Gastrocnemius medialis (tissue), 4 donors: Measurements from ENCODE around the gene AHCYL1. TPM values are rescaled to one million over a fixed set of nuclear protein-coding genes. Genes with fewer than 3 reads are reported as not detected.

Experiments
- ATAC-seq, 2 donors: fragments of 150-250 bp; one replicate each; pipeline ENCODE4 v1.9.1; 2016
- DNase-seq, 2 donors: peaks; one replicate each; pipeline ENCODE4 v3.0.0-alpha.2; 2019
- H3K27ac ChIP-seq, 4 donors: fragments of 200-600 bp; sonication (generic); 1 replicate in 1 of 4; 2 replicates in 3 of 4; pipeline ENCODE4 v1.5.1; 2016 to 2018; ENCODE audit warnings: mild to moderate bottlenecking in 2 of 4, moderate library complexity in 1 of 4
- H3K27me3 ChIP-seq, 3 donors: fragments of 200-600 bp; sonication (generic) in 2 of 3; 1 replicate in 1 of 3; 2 replicates in 2 of 3; pipeline versions ENCODE4 v1.5.1 to v1.6.0; 2016 to 2019; ENCODE audit warnings: mild to moderate bottlenecking in 1 of 3, moderate library complexity in 1 of 3
- H3K36me3 ChIP-seq, 2 donors: fragments of 200-600 bp; sonication (generic) in 1 of 2; one replicate each; pipeline ENCODE4 v1.5.1; 2017 to 2018
- H3K4me1 ChIP-seq, 2 donors: fragments of 200-600 bp; sonication (generic) in 1 of 2; one replicate each; pipeline ENCODE4 v1.5.1; 2016 to 2017; ENCODE audit warnings: mild to moderate bottlenecking in 2 of 2
- H3K4me3 ChIP-seq, 4 donors: fragments of 200-600 bp; sonication (generic) in 3 of 4; 1 replicate in 1 of 4; 2 replicates in 3 of 4; pipeline ENCODE4 v1.5.1; 2016 to 2019; ENCODE audit warnings: mild to moderate bottlenecking in 2 of 4
- H3K9me3 ChIP-seq, 3 donors: fragments of 200-600 bp; sonication (generic) in 2 of 3; 1 replicate in 1 of 3; 2 replicates in 2 of 3; pipeline ENCODE4 v1.5.1; 2016 to 2019
- CTCF ChIP-seq, 5 experiments: fragments of 450-650 bp in 3 of 5; fragments of 200-600 bp in 2 of 5; sonication (generic) in 2 of 5; IDR thresholded peaks in 4 of 5; conservative IDR thresholded peaks in 1 of 5; 1 replicate in 4 of 5; 2 replicates in 1 of 5; pipeline ENCODE4 v1.5.1; 2016 to 2019; ENCODE audit warnings: antibody characterized with exemption in 5 of 5, mild to moderate bottlenecking in 3 of 5, moderate library complexity in 3 of 5
- POLR2A ChIP-seq, 2 donors: fragments of 450-650 bp; IDR thresholded peaks; one replicate each; pipeline ENCODE4 v1.6.1; 2017; ENCODE audit warnings: antibody characterized with exemption in 2 of 2, mild to moderate bottlenecking in 2 of 2, moderate library complexity in 2 of 2
- in situ Hi-C, 4 donors: fragments of 200-750 bp; cut with MboI; loops; one replicate each; pipeline versions ENCODE4 v1.15.0 to v1.8.0; 2017; ENCODE audit warnings: low sequenced_read_pairs in 4 of 4
- intact Hi-C: fragments of 100-400 bp; cut with DNase I; formaldehyde crosslinking; loops from one replicate; pipeline ENCODE4 v1.15.1; 2023; ENCODE audit warnings: low total_unique reads
- total RNA-seq, 4 donors: library from RNA; depleted of rRNA; stranded (reverse); fragments of >200 nt; gene quantifications; one replicate each; pipeline versions ENCODE4 v1.1.0 to v1.2.3, GENCODE V29; 2016

Gene AHCYL1
- total RNA-seq, 4 donors from 2014 or later, result 42.3 to 109 (median 69.6) TPM

GRCh38 chr1:110065841-110066240, 81.3 kb downstream of the AHCYL1 start:
- H3K27ac ChIP-seq, result no peak overlapping the region
- H3K9me3 ChIP-seq, result no peaks in the 10 kb centered on the region
- H3K27me3 ChIP-seq, result peaks cover 40 to 41% (median 40%) of the 10 kb centered on the region in 3 donors
- intact Hi-C loops (no loop called here), in situ Hi-C loops (no loop called here)
- H3K4me1 ChIP-seq, result peaks cover 0 to 4% of the 10 kb centered on the region in 2 donors
- DNase-seq (no peak), ATAC-seq (no peak)
- no peak for TF ChIP-seq POLR2A (IDR thresholded peaks at IDR 0.05)
- no peak for TF ChIP-seq CTCF (IDR thresholded peaks at IDR 0.05 in 4 of 5, conservative IDR thresholded peaks at IDR 0.05 in 1 of 5)
- H3K36me3 ChIP-seq, result no peaks in the 10 kb centered on the region
- H3K4me3 ChIP-seq, result no peak overlapping the region

- Histone ChIP-seq H3K27me3 (peaks cover 56 to 57% (median 56%) of the 10 kb centered on the region in 3 donors), H3K27ac (no peak overlapping the region), H3K9me3 (no peaks in the 10 kb centered on the region), H3K36me3 (no peaks in the 10 kb centered on the region), H3K4me1 (peaks cover 0 to 4% of the 10 kb centered on the region in 2 donors), H3K4me3 (no peak overlapping the region)
- in situ Hi-C loops, result no loop called here
- ATAC-seq (no peak), DNase-seq (no peak)
- intact Hi-C loops, result no loop called here
- TF ChIP-seq POLR2A (IDR thresholded peaks at IDR 0.05), result no peak
- no peak for TF ChIP-seq CTCF (IDR thresholded peaks at IDR 0.05 in 4 of 5, conservative IDR thresholded peaks at IDR 0.05 in 1 of 5)
Observed at GRCh38 chr1:110067479-110067892, 82.9 kb downstream of the AHCYL1 start.

DNA sequence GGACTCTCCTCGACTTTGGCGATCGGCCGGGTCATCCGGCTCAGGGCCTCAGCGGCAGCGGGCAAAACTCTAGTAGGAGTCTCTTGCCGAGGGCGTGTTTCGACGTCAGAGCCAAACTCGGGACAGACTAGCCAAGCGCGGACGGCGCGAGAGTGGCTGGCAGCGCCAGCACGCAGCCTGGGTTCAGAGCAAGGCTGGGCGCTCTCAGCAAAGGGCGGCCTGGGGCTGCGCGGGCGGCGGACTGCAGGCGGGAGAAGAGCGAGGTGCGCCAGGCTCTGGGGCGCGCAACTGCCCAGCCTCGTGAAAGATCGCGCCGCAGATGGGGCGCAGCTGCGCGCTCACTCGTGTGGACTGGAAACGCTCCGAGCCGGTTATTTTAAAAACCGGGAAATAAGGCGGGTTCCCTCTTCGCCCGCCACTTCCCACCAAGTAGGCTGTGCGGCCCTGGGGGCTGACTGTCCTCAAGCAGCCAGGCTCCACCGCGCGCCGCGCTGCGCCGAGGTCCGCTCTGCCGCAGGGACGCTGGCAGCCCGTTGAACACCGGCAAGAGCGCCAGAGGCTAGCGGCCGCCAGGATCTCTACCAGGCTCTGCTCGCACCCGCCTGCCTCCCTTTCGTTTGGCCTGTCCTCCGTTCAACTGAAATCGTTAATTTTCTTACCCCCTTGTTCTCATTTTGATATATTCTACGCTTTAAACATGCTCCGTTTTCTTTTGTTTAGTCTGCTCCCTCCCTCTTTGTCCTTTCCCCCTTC, 83.5 kb downstream of the AHCYL1 start:
- in situ Hi-C loops (no loop called here), intact Hi-C loops (no loop called here)
- Histone ChIP-seq H3K4me3 (peak overlapping the region; percentile 4 to 45 (median 6)), H3K4me1 (peaks cover 0 to 4% of the 10 kb centered on the region in 2 donors), H3K9me3 (no peaks in the 10 kb centered on the region), H3K27ac (no peak overlapping the region), H3K36me3 (no peaks in the 10 kb centered on the region), H3K27me3 (peaks cover 58 to 61% (median 60%) of the 10 kb centered on the region in 3 donors)
- TF ChIP-seq POLR2A (IDR thresholded peaks at IDR 0.05), result no peak
- TF ChIP-seq CTCF (IDR thresholded peaks at IDR 0.05 in 4 of 5, conservative IDR thresholded peaks at IDR 0.05 in 1 of 5), result no peak
- ATAC-seq, result no peak
- no peak for DNase-seq

GRCh38 chr1:110068646-110069403, 84.3 kb downstream of the AHCYL1 start:
- ATAC-seq, result no peak
- H3K9me3 ChIP-seq, result no peaks in the 10 kb centered on the region
- H3K4me1 ChIP-seq, result peaks cover 0 to 4% of the 10 kb centered on the region in 2 donors
- peaks cover 58 to 61% (median 60%) of the 10 kb centered on the region in 3 donors for H3K27me3 ChIP-seq
- H3K4me3 ChIP-seq, result peak overlapping the region in 1 of 4 donors; percentile 45
- no peak for TF ChIP-seq CTCF (IDR thresholded peaks at IDR 0.05 in 4 of 5, conservative IDR thresholded peaks at IDR 0.05 in 1 of 5)
- TF ChIP-seq POLR2A (IDR thresholded peaks at IDR 0.05), result no peak
- DNase-seq, result no peak
- in situ Hi-C loops (no loop called here), intact Hi-C loops (no loop called here)
- no peaks in the 10 kb centered on the region for H3K36me3 ChIP-seq
- H3K27ac ChIP-seq, result no peak overlapping the region
